ENCODE measurements around the gene HEXD. TPM values are rescaled to one million over a fixed set of nuclear protein-coding genes. Genes with fewer than 3 reads are reported as not detected.
A peak's percentile ranks its signal among the peaks of the same experiment; 100 is the strongest.
"Not testable (repeated sequence)": the region's sequence is repeated elsewhere in the genome, so short reads cannot be mapped to it uniquely, and the experiment has no call there.

Gene HEXD
- polyA plus RNA-seq, 5 donors, result 31.0 to 50.9 (median 39.1) TPM

DNA sequence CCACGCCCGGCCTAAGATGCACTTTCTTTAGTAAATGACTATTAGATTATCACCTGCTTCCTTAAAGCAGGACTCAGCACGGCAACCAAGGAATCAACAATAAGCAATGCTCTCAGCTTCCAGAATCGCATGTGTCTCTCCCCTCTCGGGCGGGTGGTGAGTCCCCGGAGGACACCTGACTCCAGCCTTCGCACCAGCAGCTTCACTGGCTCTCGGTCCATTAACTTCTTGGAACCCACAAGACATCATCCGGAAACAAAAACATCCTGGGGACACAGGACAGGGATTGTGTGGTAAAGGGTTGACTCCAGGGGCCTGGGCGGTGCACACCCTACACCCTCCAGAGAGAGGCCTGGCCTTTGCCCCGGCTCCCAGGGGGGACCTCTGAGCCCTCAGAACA lies 23.9 kb upstream of the HEXD start:
- no peak for DNase-seq

DNA sequence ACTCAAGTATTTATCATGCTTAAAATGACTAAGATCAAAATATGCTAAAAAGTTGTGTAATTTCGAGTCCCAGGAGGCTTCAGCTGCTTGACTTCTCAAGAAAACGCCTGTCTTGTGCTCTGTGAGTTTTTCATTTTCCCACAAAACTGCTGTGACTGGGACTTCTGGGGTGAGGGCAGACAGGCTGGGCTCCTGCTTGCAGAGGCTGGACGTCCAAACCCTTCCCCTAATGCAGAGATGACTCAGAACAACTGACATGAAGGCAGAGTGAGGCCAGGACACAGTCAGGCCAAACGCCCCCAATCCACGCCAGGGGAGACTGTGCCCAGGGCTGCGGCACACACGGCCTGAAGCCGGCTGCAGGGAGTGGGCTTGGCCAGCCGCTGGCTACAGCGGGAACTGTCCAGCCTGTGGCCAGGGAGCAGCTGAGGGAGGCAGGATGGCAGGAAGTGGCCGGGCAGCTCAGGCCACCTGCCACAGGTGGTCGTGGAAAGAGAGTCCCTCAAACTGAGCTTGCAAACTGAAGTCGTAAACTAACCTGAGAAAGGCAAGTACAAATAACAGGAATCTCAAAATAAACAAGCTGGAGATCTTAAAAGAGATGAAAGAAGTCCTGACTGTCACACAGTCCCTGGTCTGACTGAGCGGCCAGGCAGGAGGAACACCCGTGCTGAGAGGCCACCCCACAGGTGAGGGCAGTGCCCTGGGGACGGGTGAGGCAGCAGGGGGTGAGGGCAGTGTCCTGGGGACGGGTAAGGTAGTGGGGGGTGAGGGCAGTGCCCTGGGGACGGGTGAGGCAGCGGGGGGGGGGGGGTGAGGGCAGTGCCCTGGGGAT lies 21.3 kb upstream of the HEXD start:
- DNase-seq, result no peak

DNA sequence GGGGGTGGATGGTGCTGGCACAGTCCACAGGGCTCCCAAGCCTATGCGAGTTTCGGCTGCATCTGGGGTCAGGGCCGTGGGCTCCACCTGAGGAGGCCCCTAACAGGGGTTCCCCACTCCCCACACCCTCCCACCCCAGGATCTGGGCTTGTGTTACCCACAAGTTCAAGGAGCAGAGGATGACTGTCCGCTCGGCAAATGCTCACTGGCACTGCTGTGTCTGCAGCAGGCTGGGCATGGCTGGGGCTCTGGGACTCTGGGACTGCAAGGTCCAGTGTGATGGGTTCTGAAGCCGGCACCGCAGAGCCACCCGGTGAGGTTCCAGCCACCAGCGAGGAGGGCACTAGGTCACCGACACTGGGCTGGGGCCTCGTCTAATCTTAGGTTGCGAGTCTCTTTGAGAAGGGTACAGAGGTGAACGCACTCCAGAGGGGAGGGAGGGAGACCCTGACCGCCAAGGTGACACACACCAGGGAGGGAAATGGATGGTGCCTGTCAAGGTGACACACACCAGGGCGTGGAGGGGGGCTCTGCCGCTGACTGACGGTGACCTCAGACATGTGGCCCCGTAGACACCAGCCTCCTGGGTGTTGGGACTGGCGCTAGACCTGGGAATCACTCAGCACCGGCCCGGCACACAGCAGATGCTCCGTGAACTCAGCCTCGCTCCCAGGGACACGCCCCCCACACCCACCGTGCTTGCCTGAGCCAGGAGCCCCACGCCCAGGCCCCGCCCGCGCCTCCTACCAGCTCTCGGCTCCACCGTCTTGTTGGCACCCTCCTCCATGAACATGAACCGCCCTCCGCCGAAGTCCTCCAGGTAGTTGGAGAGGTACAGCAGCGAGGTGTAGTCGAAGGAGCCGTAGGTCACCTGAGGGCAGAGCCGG lies 20.5 kb upstream of the HEXD start:
- DNase-seq, result no peak

DNA sequence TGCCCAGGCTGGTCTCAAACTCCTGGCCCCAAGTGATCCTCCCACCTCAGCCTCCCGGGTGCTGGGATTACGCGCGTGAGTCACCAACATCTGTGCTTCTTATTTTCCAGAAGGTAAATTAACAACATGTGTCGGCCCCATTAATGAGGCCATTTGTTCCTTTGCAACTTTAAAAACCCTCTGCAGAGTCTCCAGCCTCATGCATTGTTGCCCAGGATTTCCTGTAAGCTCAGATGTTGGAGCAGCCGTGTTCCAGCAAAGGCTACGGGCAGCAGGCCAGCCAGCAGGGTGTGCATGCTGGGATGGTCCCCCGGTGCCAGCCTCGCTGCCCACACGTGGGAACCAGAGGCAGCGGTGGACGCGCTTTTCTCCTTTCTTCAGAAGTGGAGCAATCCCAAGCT lies 19.1 kb upstream of the HEXD start:
- DNase-seq, result no peak

DNA sequence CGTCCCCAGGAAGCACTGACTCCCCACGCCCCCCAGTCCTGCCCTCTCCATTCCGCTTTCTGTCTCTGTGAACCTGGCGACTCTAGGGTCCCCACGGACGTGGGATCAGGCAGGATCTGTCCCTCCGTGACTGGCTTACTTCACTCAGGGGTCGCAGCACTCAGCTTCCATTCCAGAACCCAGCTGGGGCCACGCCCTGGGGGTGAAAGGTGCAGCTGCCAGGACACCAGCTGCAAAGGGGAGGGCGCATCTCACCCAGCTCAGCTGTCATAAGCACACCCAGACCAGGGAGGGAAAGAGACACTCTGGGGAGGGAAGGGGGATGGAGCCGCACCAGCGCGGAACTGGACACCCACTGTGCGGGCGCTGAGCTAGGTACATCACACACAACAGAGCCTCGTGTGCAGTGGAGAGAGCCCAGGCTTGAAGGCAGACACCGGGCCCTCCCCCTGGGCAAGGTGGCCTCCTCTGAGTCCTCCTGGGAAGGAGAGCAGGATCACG lies 18.5 kb upstream of the HEXD start:
- DNase-seq, result no peak

DNA sequence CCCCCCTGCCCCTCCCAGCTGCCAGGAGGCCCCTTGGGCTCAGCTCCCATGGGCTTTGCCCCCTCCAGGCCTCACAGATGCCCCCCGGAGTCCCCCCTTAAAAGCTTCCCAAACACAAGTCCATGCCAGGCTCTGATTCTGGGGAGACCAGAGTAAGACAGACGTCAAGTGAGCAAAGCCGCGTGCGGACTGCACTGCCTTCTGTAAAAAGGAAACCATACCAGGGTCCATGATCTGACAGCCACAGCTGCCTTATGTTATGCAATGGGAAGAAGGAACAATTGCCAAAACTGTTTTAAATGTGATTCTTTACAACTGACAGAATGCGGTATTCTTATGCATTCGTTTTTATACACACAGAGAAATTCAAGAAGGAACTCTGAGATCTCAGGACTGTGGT lies 17.9 kb upstream of the HEXD start:
- peak; percentile 45 to 52 for DNase-seq

DNA sequence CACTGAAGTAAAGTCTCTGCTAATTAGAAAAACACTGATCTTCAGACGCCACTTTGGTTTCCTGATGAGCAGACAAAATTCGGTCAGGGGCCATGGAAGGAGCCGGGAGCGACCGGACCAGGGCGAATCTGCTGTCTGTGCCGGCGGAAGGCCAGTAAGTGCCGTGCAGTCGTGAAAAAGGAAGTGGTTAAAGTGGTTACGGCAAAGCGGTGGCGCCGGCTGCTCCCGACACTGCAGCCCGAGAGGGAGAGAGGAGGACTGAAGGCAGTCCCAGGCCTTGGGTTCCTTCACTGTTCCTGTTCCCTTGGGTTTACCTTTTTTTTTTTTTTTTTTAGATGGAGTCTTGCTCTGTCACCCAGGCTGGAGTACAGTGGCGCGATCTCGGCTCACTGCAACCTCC lies 17.3 kb upstream of the HEXD start:
- DNase-seq, result no peak

DNA sequence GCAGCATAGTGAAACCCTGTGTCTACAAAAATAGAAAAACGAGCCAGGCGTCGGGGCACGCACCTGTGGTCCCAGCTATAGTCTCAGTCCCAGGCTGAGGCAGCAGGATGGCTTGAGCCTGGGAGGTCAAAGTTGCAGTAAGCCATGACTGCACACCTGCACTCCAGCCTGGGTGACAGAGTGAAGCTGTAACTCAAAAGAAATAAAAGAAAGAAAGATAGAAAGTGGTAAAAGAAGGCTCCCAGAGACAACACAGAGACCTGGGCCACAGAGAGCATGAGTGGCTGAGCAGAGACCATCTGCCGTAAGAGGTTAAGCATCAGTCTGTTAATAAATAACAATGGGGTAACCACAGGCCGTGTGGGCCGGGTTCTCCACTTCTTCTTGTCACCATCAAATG lies 15.3 kb upstream of the HEXD start:
- no peak for DNase-seq

DNA sequence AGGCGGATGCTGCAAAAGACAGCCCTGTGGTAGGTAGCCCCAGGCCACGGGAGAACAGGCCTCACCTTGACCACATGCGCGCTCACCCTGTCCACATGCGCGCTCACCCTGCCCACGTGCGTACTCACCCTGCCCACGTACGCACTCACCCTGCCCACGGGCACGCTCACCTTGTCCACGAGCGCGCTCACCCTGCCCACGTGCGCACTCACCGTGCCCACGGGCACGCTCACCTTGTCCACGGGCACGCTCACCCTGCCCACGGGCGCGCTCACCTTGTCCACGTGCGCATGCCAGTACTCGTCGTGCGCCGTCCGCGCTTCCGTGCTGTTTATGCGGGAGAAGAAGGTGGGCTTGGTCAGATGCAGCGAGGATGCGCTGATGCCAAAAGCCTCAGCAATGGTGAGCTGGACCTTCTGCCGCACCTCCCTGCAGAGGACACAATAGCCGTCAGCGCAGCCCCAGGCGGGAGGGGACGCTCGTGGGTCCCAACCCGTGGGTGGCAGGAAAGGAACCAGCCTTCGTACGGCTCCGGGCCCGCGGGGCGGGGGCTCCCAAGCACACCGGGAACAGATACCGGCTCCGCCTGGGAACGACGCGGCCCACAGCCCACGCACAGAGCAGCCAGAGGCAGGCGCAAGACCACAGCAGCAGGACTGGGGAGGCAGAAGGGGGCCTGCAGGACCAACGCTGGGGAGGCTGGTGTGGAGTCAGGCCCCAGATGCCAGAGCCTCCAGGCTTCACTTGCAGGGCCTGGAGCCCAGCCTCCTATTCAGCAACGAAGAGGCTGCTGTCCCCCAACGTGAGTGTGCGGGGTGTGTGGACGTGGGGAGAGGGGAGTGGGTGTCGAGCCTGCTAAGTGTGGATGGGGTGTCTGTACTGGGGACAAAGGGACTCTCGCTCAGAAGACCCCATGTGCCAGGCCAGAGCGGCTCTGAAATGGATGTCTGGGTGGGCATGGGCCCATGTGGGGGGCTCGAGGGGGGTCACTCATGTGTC lies 14.2 kb upstream of the HEXD start:
- DNase-seq, result no peak

DNA sequence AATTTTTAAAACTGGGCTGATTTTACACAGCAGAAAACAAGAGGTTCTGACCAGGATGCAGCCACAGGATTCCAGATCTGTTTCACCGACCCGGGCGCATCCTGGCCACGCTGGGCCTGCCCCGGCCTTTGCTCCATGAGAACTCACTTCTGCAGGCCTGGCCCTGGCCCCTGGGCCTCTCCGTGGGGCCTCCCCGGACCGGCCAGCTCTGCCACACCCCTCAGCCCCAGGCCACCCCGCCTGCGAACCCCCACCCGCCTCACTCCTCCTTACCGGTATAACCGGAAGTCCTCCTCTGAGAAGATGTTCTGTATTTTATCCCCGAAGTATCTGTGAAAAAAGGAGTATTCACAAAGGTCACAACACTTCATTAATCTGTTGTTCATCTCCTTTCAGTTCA lies 13.1 kb upstream of the HEXD start:
- no peak for DNase-seq

DNA sequence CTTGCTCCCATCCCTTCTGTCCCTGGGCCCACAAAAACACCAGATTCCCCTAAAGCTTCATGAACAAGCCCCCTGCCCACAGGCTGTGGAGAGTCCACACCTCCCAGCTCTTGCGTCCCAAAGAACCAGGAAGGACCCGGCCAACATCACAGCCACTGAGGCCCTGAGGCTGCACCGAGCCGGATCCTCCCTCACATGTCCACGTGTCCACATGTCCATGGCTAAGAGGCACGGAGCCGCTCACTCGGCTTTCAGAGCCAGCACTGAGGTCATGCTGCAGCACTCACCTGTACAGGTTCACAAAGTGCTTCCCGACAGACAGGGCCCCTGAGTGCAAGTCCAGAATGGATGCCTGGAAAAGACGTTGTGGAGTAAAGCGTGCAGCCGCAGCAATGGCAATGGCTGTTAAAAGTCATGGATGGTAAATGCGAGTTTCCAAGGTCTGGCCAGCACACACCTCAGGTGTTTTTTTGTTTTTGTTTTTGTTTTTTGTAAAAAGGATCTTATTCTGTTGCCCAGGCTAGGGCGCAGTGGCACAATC lies 11.9 kb upstream of the HEXD start:
- no peak for DNase-seq

DNA sequence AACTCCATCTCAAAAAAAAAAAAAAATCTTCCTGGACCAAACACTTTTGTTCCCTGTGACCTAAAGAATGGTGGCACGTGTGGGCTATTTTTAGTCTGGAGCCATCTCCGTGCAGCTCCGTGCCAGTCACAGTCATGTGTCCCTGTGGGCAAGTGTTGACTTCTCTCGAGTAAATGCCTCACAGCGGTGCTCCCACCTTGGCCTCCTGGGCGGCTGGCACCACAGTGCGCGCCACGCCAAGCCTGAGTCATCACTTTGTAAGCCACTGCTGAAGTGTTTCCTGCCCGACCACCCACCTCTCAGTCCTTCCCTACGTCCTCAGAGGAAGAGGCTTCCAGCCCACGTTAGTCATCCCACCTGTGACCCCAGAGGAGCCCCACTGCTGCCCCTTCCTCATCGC lies 10.9 kb upstream of the HEXD start:
- DNase-seq, result no peak

DNA sequence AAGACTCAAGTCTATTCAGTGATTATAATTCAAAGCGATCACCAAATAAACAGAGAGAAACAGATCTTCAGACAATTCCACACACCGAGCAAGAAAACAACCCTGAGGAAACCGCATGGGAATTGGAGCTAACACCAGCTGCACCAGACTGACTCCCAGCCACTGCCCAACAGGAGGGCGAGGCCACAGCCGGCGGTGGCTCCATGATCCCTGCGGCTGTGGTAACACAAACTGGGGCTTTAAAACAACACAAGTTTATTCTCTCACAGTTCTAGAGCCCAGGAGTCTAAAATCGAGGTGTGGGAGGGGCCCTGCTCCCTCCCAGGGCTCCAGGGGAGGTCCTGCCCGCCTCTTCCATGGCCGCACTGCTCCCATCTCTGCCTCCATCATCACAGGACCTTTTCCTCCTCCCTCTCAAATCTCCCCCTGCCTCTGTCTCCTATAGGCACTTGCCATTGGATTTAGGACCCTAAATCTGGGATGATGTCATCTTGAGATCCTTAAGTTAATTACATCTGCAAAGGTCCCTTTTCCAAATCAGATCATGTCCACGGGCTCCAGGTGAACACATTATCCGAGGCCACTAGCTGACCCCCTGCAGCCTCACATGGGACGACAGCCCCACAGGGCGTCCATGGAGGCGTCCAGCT lies 9.7 kb upstream of the HEXD start:
- no peak for DNase-seq

DNA sequence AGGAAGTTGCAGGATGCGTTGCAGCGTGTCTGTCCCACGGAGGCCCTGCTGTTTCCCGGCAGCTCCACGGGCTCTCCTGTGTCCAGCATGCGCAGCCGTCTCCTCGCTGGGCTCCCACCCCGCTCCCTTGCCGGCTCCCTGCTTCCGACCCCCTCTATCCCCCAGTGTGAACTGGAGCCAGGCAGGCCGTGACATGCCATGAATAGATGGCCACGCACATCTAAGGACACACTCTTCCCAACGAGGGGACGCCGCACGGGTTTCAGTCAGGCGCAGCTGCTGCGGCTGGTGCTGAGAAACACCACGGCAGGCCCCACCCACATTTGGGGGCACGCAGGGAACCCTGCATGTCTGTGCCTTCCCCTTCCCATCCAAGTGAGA lies 9.2 kb upstream of the HEXD start:
- no peak for DNase-seq

DNA sequence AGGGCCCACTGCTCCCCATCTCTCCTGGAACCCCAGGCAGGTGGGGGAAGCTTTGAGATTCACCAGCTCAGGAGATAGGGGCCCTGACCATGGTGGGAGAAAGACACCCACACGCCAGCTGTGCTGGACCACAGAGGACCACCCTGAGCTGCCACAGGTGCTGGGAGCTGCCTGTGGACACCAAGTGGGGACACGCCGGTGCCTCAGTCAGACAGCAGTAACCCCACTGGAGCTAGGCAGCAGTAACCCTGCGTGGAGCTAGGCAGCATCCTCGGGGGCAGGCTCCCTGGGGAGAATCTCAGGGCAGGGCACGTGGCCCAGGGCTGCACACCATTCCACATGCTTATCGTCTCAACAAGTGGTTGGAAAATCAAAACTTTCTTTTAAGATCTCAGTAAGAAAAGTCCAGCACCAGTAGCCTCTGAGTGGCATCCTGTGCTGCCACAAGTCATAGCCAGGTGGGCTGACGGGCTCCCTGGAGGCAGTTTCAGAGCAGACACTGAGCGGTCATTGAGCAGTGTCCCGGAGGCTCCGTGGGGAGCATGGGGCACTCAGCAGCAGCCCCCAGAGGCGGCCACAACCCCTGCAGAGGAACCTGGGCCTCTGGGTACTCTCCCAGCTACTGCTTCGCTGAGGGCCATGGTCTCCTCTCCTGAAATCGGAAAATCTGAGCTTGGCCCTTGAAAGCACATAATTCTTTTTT lies 8.0 kb upstream of the HEXD start:
- DNase-seq, result no peak

DNA sequence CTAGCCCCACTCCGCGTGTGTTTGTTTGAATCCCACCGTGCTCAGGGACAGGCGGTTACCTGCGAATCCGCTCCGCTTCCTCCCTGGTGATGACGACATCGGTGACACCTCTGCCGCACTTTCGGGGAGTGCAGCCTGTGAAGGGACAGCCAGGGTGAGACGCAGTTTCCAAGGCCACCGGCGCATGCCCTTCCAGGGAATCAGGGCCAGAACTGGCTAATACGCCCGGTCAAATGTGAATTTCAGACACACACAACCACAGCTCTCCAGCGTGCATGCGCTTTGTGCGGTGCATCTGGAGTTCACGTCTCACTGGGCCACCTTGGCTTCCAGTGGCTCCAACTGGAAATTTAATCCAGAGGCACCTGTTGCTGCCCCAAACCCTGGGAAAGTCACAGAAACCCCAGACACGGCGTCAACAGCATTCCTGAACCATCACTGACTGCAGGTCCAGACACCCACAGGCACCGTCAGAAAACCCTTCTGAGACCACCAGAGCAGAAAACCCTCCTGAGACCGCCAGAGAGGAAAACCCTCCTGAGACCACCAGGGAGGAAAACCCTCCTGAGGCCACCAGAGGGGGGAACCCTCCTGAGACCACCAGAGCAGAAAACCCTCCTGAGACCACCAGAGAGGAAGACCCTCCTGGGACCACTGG lies 6.6 kb upstream of the HEXD start:
- no peak for DNase-seq

DNA sequence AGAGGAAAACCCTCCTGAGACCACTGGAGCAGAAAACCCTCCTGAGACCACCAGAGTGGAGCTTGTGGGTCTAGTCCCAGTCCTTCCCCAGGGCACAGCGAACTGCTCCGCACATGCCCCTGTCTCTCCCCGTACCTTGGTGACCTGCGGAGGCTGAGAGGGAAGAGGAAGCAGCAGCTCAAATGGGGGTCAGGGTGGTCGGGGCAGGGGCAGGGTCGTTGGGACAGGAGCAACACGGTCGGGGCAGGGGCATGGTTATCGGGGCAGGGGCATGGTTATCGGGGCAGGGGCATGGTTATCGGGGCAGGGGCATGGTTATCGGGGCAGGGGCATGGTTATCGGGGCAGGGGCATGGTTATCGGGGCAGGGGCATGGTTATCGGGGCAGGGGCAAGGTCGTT lies 6.1 kb upstream of the HEXD start:
- not testable (repeated sequence) for DNase-seq

DNA sequence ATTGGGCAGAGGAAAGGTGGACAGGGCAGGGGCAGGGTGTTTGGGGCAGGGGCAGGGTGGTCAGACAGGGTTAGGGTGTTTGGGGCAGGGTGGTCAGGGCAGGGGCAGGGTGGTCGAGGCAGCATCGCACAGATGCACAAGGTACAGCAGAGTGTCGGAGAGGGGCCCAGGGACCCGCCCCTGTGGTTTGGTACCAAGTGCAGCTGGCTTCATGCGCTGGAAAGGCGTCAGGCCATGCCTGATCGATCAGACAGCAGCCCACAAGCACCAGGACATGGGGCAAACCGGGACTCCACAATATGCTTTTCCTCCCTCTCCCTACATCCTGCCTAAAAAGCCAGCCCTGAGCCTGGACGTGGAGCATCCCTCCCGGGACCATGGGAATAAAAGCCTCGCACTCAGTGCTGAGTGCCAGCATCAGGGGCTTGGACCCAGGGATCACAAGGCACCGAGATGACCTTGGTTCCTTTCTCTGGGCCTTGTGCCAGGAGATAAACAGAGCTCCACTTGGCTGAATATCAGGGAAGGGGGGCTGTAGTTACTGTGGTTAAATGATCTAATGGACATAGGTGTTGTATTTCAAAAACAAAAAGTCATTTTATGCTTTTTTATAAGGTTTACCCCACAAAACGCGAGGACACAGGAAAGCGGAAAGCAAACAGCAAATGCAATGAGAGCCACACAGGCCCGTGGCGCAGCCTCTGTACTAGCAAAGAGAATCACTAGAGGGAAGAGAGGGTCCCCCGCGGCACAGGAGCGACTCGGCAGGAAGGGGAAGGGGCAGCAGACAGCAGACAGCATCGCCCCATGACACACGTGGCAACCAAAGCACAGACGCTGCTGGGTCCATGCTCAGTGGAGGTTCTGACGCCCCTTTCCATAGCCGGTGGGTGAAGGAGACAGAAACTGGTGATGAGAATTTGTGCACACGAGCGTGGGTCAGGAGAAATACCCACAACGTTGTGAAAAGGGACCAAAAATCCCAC lies 5.3 kb upstream of the HEXD start:
- DNase-seq, result no peak
